ENCODE measurements around the gene GABRB2. TPM values are rescaled to one million over a fixed set of nuclear protein-coding genes. Genes with fewer than 3 reads are reported as not detected.

GABRB2 gene
- polyA plus RNA-seq, 4 donors = 1.2 to 1.8 (median 1.7) TPM

DNA sequence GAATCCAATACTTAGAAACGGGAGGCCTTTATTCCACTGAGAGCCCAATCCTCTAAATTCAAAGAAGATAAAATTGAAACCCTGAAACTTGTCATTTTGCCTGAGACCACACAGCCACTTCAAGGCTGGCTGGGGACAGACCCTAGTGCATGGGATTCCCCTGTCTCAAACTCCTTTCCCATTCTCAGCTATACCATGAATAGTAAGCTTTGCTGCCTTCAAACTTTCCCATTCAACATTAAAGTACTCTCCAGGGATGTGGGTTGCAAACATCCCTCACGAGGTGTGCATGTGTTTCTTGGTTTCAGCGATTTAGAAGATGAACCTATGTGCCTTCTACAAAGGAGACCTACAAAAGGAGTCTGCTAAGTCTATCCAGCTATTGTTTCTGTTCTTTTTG is 64.6 kb downstream of the GABRB2 start:
- DNase-seq (ENCODE audit: low read depth in 4 of 4, low spot score in 2 of 4) = no peak

- no peak for DNase-seq (ENCODE audit: low read depth in 4 of 4, low spot score in 2 of 4)
These were observed 75.1 kb downstream of the GABRB2 start for GRCh38 chr5:161471211-161471950.

DNA sequence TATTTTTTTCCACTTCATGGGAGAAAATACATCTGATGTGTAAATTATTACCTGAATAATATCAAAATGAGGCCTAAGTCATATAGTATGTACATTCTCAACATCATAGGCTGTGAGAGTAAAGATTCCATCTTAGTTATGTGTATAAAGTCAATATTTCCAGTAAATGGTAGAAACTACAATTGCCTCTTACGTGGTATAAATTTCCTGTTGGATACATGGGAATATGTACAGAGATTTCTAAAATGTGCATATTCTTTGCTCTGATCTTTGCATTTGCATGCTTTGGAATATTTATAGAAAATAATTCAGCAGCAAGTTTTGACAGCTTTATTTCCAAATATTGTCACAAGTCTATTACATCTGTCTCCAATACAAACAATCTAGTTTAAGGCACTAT is 78.8 kb downstream of the GABRB2 start:
- no peak for DNase-seq (ENCODE audit: low read depth in 4 of 4, low spot score in 2 of 4)

GRCh38 chr5:161460741-161461140 is 85.8 kb downstream of the GABRB2 start:
- no peak for DNase-seq (ENCODE audit: low read depth in 4 of 4, low spot score in 2 of 4)

DNA sequence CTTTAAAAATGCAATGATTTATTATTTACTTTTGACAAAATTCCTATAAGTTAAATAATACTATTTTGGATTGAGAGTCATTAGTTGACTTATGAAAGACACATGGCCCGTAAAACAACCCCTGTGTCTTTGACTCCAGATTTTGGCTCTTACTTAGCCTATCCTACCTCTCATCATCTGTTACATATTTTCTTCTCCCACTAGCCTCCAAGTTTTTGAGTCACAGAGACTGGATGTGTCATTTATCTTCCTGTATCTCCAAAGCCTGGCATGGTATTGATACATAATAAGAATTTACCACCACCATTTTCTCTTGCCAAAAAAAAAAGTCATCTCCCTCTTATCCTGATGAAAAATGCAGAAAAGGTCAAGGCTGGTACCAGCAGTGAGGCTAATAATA is 99.9 kb downstream of the GABRB2 start:
- DNase-seq (ENCODE audit: low read depth in 4 of 4, low spot score in 2 of 4) = no peak

DNA sequence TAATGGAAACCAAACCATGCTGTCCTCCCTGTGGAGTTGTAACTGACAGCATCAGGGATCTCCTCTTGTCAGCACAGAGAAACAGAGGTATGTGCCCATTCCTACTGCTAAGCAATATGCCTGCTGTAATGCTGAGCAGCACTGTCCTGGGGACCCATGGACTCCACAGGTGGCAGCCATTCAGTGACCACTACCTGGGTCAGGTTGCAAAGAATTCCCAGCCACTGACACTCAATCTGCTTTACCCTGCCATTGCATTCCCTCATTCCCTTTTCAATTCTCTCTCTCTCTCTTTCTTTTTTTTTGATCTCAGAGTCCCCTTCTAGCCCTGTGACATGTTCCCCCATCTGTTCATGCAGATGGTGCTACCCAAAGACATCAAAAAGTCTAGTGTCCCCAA is 104.1 kb downstream of the GABRB2 start:
- DNase-seq (ENCODE audit: low read depth in 4 of 4, low spot score in 2 of 4) = no peak

DNA sequence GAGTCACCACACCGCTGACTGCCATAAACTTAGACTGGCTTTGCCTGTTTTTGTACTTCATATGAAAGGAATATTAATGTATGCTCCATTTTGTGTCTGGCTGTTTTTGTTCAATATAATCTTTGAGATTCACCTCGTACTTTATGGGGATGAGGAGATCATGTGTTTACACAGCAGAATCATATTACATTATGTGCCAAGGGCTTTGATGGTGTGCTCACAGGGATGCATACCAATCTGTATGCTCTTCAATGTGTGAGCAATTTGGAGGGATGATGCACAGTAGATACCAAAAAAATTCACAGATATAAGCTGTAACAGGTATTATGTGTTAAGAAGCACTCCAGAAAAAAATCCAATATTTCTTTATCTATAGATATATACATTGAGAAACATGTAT is 113.7 kb downstream of the GABRB2 start:
- no peak for DNase-seq (ENCODE audit: low read depth in 4 of 4, low spot score in 2 of 4)

DNA sequence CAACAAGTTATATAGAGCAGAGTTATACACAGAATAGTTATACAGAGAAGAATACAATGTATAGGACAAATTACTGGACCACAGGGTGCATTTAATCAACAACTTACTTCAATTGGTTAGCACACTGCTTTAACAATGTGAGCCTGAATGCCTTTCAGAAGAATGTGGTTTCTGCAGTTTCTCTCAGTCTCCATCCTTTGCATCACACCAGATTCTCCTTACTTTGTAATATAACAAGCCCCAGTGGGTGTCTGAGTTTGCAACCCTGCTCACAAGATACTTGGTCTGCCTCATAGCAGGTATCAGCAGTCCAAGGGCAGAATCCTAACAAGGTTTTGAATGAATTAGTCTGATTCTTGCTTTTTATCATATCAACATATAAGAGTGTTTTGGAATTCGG is 114.6 kb downstream of the GABRB2 start:
- no peak for DNase-seq (ENCODE audit: low read depth in 4 of 4, low spot score in 2 of 4)

DNA sequence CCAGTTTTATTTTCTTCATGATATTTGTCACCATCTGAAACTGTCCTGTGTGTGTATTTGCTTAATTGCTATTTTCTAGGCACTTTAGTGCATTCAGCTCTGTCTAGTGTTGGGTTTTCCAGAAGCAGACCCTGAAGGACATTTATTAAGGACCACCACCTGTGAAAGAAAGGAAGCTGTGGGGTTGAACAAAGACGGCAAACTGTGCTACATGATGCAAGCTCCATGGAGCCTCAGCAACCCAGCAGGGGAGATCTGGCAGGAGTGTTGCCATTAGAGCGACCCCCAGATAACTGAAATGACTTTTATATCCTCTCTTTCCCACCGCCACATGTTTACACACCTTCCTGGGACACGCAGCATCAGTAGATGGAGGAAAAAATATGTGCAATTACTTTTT is 125.5 kb downstream of the GABRB2 start:
- no peak for DNase-seq (ENCODE audit: low read depth in 4 of 4, low spot score in 2 of 4)

DNA sequence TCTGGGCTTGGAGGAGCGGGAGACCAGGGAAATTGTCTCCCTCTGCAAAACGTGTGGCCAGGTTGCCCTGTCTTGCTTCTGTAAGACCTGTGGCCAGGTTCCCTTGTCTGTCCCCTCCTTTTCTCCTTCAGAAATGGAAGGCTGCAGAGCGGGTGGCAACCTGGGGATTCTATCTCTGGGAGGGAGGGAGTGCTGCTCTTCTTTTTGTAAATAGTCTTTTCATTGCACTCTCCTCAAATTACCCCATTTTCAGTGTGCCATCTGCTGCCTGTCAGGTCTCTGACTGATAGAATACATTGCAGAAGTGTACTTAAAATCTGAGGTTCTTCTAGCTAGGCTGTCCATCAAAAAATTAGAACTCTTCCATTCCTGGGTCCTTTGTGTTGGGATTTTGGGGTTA is 126.0 kb downstream of the GABRB2 start:
- no peak for DNase-seq (ENCODE audit: low read depth in 4 of 4, low spot score in 2 of 4)

GRCh38 chr5:161414896-161415295 is 131.6 kb downstream of the GABRB2 start:
- DNase-seq (ENCODE audit: low read depth in 4 of 4, low spot score in 2 of 4) = no peak

DNA sequence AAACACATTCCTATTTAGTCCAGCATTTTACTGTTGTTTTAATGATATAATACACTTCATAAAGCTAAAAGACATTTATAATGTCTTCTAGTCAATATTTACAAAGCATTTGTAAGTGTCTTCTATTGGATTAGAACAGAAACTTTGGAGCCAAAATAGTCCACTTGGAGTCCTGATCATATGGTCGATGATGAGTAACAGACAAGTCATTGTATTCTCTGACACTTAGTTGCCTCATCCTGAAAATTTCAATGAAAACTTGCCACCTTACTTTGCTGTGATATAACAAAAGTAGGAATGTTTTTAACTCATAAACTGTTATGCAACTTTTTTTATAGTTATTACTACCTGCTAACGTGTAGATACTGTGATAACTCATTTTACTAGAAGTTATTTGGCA is 132.5 kb downstream of the GABRB2 start:
- no peak for DNase-seq (ENCODE audit: low read depth in 4 of 4, low spot score in 2 of 4)

GRCh38 chr5:161412792-161413191 is 133.7 kb downstream of the GABRB2 start:
- DNase-seq (ENCODE audit: low read depth in 4 of 4, low spot score in 2 of 4) = no peak

DNA sequence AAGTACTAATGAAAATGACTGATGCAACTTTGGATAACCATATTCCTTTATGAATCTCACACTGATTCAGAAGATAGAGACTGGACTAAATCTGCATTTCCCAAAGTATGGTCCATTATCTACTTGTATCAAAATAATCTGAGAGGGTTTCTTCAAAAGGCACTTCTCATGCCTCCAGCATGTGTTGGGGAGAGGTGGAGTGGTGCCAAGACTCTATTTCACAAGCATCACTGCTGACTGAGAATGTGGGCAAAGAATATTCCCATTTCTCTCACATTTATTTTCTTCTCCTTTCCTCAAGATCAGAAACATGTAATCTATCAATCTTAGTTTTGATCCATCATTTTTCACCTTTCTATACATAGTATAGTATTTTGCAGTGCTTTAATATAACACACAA is 135.4 kb downstream of the GABRB2 start:
- no peak for DNase-seq (ENCODE audit: low read depth in 4 of 4, low spot score in 2 of 4)

GRCh38 chr5:161410640-161411039 is 135.9 kb downstream of the GABRB2 start:
- no peak for DNase-seq (ENCODE audit: low read depth in 4 of 4, low spot score in 2 of 4)

- no peak for DNase-seq (ENCODE audit: low read depth in 4 of 4, low spot score in 2 of 4)
These were observed 137.1 kb downstream of the GABRB2 start for GRCh38 chr5:161409471-161409870.

- no peak for DNase-seq (ENCODE audit: low read depth in 4 of 4, low spot score in 2 of 4)
These were observed 139.6 kb downstream of the GABRB2 start for GRCh38 chr5:161406880-161407279.

GRCh38 chr5:161403996-161404395 is 142.5 kb downstream of the GABRB2 start:
- no peak for DNase-seq (ENCODE audit: low read depth in 4 of 4, low spot score in 2 of 4)

GRCh38 chr5:161403121-161403520 is 143.4 kb downstream of the GABRB2 start:
- DNase-seq (ENCODE audit: low read depth in 4 of 4, low spot score in 2 of 4) = no peak

GRCh38 chr5:161400583-161400982 is 145.9 kb downstream of the GABRB2 start:
- no peak for DNase-seq (ENCODE audit: low read depth in 4 of 4, low spot score in 2 of 4)

DNA sequence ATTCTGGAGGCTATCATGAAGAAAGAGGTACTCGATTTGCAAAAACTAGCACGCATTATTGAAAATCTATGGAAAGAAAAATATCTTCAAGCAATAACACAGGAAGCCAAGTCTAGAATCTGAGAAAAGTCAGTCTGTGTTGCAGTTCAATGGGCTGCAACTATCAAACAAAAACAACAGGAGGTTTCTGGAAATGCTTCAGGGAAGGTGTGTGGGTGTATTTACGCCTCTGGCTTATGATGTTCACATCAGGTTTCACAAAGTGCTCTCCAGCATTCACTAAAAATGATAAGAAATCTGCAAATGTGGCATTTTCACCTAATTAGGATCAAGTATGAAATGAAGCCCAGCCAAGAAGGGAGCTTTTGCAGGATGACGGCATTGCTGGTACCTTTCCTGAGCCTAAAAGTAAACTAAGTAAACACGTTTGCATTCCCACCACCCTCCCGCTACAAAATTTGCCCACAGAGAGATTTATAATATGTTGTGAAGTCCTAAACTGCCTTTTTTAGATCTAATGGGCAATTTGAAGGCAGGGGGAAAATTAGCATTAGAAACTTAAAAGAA is 146.4 kb downstream of the GABRB2 start:
- DNase-seq (ENCODE audit: low read depth in 4 of 4, low spot score in 2 of 4) = no peak

DNA sequence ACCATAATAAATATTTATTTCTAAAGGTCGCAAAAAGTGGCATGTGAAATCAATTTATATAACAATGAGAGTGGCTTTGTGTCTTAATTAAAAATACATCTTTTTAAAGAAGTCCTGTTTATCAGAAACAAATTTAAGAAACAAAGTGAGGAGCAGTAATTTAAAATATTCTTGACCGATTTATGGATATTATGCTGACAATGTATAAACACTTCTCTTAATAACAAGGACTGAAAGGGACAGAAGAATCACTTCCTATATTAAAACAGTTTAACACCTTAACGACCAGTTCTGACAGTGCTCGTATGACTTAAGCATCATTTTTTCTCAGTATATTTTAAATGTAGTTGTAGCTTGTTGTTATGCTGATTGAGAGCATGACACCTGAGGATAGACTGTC is 149.1 kb downstream of the GABRB2 start:
- DNase-seq (ENCODE audit: low read depth in 4 of 4, low spot score in 2 of 4) = no peak

DNA sequence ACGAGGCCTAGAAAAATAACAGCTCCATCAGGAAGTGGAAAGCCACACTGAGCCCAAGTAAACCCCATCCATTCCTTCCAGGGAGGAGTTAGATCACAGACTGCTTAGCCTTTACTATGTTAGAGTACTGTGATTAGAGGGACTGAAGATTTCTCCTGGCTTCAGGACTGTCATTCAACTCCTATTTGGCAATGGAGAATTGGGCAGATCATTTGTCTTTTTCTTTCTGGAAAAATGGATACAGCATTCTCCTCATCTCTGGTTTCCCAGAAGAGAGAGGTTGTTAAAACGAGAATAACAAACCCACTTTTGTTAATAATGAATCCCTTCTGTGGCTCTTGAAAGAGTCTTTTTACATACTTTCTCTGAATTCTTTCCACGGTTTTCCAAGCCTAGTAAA is 150.4 kb downstream of the GABRB2 start:
- DNase-seq (ENCODE audit: low read depth in 4 of 4, low spot score in 2 of 4) = no peak

Measured in left renal cortex interstitium (tissue), 4 donors.